HCT116 (cell line): ENCODE results near the gene XPOT.

ENCODE experiments used
- CTCF ChIP-seq, 3 experiments: fragments of 200-600 bp in 1 of 3; sonication (generic) in 1 of 3; IDR thresholded peaks in 2 of 3; conservative IDR thresholded peaks in 1 of 3; 2 replicates each; pipeline ENCODE4 v1.5.1; 2012 to 2017; ENCODE audit warnings: low read depth in 2 of 3, low read length in 2 of 3, antibody characterized with exemption in 1 of 3, borderline replicate concordance in 1 of 3, control low read depth in 1 of 3, mild to moderate bottlenecking in 1 of 3, mixed read lengths in 1 of 3, mixed run types in 1 of 3, moderate library complexity in 1 of 3; ENCODE audit not compliant: insufficient read depth in 1 of 3
- EZH2 ChIP-seq: fragments of 200-600 bp; sonication (generic); IDR thresholded peaks from 2 replicates; pipeline ENCODE4 v1.6.1; 2017; ENCODE audit warnings: antibody characterized with exemption, mixed run types
- YY1 ChIP-seq: IDR thresholded peaks from 2 replicates; pipeline ENCODE4 v1.6.1; 2011; ENCODE audit warnings: low read length, low read depth, moderate library complexity, mild to moderate bottlenecking; ENCODE audit not compliant: insufficient replicate concordance; ENCODE audit errors: extremely low read depth

DNA sequence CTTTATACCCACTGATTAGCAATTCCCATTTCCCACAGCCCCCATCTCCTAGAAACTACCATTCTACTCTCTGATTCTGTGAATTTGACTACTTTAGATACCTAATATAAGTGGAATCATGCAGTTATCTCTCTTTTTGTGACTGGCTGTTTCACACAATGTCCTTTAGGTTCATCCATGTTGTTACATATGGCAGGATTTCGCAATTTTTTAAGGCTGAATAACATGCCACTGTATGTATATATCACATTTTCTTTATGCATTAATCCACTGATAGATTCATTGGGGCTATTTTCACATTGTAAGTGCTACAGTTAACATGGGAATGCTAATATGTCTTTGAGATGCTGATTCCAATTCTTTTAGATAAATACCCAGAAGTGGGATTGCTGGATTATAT is 35.9 kb downstream of the XPOT start:
- TF ChIP-seq EZH2, result no peak
- no peak for TF ChIP-seq CTCF (IDR thresholded peaks at IDR 0.05 in 2 of 3, conservative IDR thresholded peaks at IDR 0.05 in 1 of 3; ENCODE audit: borderline replicate concordance in 1 of 3, insufficient read depth in 1 of 3, low read depth in 2 of 3, low read length in 2 of 3)
- no peak for TF ChIP-seq YY1
